SK-N-SH treated with all-trans-retinoic acid at 6 μM for 48 hours (cell line): Measurements from ENCODE around the gene RASSF4.

Experiments used
- ATAC-seq: fragments of 200-7000 bp; cut with Tn5 transposase; 3 replicates; pipeline ENCODE4 v1.9.1; 2020; ENCODE audit warnings: mild to moderate bottlenecking, moderate library complexity
- ARNTL ChIP-seq: fragments of 450-650 bp; formaldehyde crosslinking; IDR thresholded peaks from 2 replicates; pipeline ENCODE4 v1.5.0; 2020; ENCODE audit warnings: low read depth, mild to moderate bottlenecking, moderate library complexity, borderline replicate concordance
- BACH2 ChIP-seq: fragments of 250-450 bp; sonication (Bioruptor Pico); IDR thresholded peaks from 2 replicates; pipeline ENCODE4 v1.9.0; 2021; ENCODE audit warnings: mild to moderate bottlenecking, borderline replicate concordance
- CREB5 ChIP-seq: fragments of 250-450 bp; sonication (Bioruptor Pico); IDR thresholded peaks from 2 replicates; pipeline ENCODE4 v1.5.1; 2020; ENCODE audit warnings: low read depth, mild to moderate bottlenecking, moderate library complexity
- CSDC2 ChIP-seq: fragments of 250-450 bp; sonication (Bioruptor Pico); IDR thresholded peaks from 2 replicates; pipeline ENCODE4 v1.5.0; 2020; ENCODE audit warnings: mild to moderate bottlenecking, moderate library complexity
- ESRRG ChIP-seq: fragments of 250-450 bp; sonication (Bioruptor Pico); IDR thresholded peaks from 2 replicates; pipeline ENCODE4 v1.6.1; 2021; ENCODE audit warnings: mild to moderate bottlenecking
- GLIS3 ChIP-seq: fragments of 250-450 bp; sonication (Bioruptor Pico); IDR thresholded peaks from 2 replicates; pipeline ENCODE4 v1.5.0; 2020; ENCODE audit warnings: mild to moderate bottlenecking, moderate library complexity
- ISL1 ChIP-seq: fragments of 250-450 bp; sonication (Bioruptor Pico); IDR thresholded peaks from 2 replicates; pipeline ENCODE4 v2.1.2; 2022; ENCODE audit warnings: mild to moderate bottlenecking, moderate library complexity
- OSR1 ChIP-seq: fragments of 250-450 bp; sonication (Bioruptor Pico); IDR thresholded peaks from 2 replicates; pipeline ENCODE4 v1.8.0; 2022; ENCODE audit warnings: moderate library complexity, mild to moderate bottlenecking, inconsistent platforms
- PPARA ChIP-seq: fragments of 250-450 bp; sonication (Bioruptor Pico); IDR thresholded peaks from 2 replicates; pipeline ENCODE4 v1.5.0; 2020; ENCODE audit warnings: mild to moderate bottlenecking, borderline replicate concordance
- RARB ChIP-seq: fragments of 250-450 bp; sonication (Bioruptor Pico); IDR thresholded peaks from 2 replicates; pipeline ENCODE4 v1.8.0; 2021; ENCODE audit warnings: mild to moderate bottlenecking, moderate library complexity
- SNAI2 ChIP-seq: fragments of 250-450 bp; sonication (Bioruptor Pico); IDR thresholded peaks from 2 replicates; pipeline ENCODE4 v1.5.0; 2020; ENCODE audit warnings: mild to moderate bottlenecking, moderate library complexity
- TCF4 ChIP-seq: fragments of 250-450 bp; sonication (Bioruptor Pico); IDR thresholded peaks from 2 replicates; pipeline ENCODE4 v1.8.0; 2021; ENCODE audit warnings: mild to moderate bottlenecking, moderate library complexity, borderline replicate concordance
- TOX ChIP-seq: fragments of 250-450 bp; sonication (Bioruptor Pico); IDR thresholded peaks from 2 replicates; pipeline ENCODE4 v1.8.0; 2021; ENCODE audit warnings: mild to moderate bottlenecking, moderate library complexity, borderline replicate concordance
- ZC3H10 ChIP-seq: fragments of 250-450 bp; sonication (Bioruptor Pico); IDR thresholded peaks from 2 replicates; pipeline ENCODE4 v1.5.1; 2021; ENCODE audit warnings: mild to moderate bottlenecking, moderate library complexity
- ZFP3 ChIP-seq: fragments of 250-450 bp; sonication (Bioruptor Pico); IDR thresholded peaks from 2 replicates; pipeline ENCODE4 v1.5.0; 2020; ENCODE audit warnings: mild to moderate bottlenecking, moderate library complexity
- ZFP30 ChIP-seq: fragments of 450-650 bp; formaldehyde crosslinking; IDR thresholded peaks from 2 replicates; pipeline ENCODE4 v1.5.0; 2022; ENCODE audit warnings: mild to moderate bottlenecking, moderate library complexity
- ZNF565 ChIP-seq: fragments of 450-650 bp; formaldehyde crosslinking; conservative IDR thresholded peaks from 2 replicates; pipeline ENCODE4 v1.5.0; 2020; ENCODE audit warnings: low read depth, mild to moderate bottlenecking, moderate library complexity
- ZNF70 ChIP-seq: fragments of 450-650 bp; formaldehyde crosslinking; IDR thresholded peaks from 2 replicates; pipeline ENCODE4 v1.5.0; 2020; ENCODE audit warnings: mild to moderate bottlenecking, moderate library complexity
- ZNF8 ChIP-seq: fragments of 450-650 bp; formaldehyde crosslinking; IDR thresholded peaks from 2 replicates; pipeline ENCODE4 v1.5.0; 2020; ENCODE audit warnings: mild to moderate bottlenecking, moderate library complexity
- TF ChIP-seq, protein P1 (sequence below): fragments of 250-450 bp; sonication (Bioruptor Pico); IDR thresholded peaks from 2 replicates; pipeline ENCODE4 v1.5.0; 2020; ENCODE audit warnings: mild to moderate bottlenecking, moderate library complexity
- TF ChIP-seq, protein P2 (sequence below): fragments of 250-450 bp; sonication (Bioruptor Pico); IDR thresholded peaks from 2 replicates; pipeline ENCODE4 v1.8.0; 2021; ENCODE audit warnings: low read depth, mild to moderate bottlenecking, moderate library complexity, borderline replicate concordance

Gene RASSF4

GRCh38 chr10:44956717-44957706 lies 2.6 kb upstream of the RASSF4 start:
- ATAC-seq, result no peak
- TF ChIP-seq ZC3H10 (CRISPR knock-in tag) (no peak), ZNF70 (CRISPR knock-in tag) (no peak), TCF4 (CRISPR knock-in tag) (no peak)
- TF ChIP-seq, all 23 proteins: peak for 0

GRCh38 chr10:44958196-44958897 lies 1.3 kb upstream of the RASSF4 start:
- ATAC-seq, result no peak
- 0 out of 2 replicates have a peak, but pooled peaks have one; percentile 7 for TF ChIP-seq ISL1 (CRISPR knock-in tag)
- no peak for TF ChIP-seq BACH2 (CRISPR knock-in tag)
- no peak for TF ChIP-seq SNAI2 (CRISPR knock-in tag)

DNA sequence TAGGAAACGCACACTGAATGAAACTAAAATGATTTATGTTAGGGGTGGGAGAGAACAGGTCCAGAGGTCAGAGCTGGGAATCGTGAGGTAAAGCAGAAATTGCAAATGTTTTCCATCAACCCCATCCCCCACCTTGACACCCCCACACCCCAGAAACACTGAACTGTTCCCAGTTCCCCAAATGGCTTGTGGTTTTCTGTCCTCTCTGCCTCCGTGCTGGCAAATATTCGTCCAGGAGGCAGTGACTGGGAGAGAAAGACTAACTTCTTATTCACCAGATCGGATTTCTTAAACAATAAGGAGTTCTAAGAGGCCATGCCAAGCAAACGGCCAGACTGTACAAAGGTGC lies 730 bp upstream of the RASSF4 start:
- ATAC-seq, result no peak
- no peak for TF ChIP-seq ZC3H10 (CRISPR knock-in tag)
- TF ChIP-seq GLIS3 (CRISPR knock-in tag), result no peak
- no peak for TF ChIP-seq RARB (CRISPR knock-in tag)
- no peak for TF ChIP-seq OSR1 (CRISPR knock-in tag)
- TF ChIP-seq ZNF8 (CRISPR knock-in tag), result no peak
- TF ChIP-seq ESRRG, result no peak
- no peak for TF ChIP-seq ISL1 (CRISPR knock-in tag)
- TF ChIP-seq PPARA (CRISPR knock-in tag), result no peak
- TF ChIP-seq ARNTL, result no peak
- TF ChIP-seq ZFP3 (CRISPR knock-in tag), result no peak
- TF ChIP-seq, protein P1, sequence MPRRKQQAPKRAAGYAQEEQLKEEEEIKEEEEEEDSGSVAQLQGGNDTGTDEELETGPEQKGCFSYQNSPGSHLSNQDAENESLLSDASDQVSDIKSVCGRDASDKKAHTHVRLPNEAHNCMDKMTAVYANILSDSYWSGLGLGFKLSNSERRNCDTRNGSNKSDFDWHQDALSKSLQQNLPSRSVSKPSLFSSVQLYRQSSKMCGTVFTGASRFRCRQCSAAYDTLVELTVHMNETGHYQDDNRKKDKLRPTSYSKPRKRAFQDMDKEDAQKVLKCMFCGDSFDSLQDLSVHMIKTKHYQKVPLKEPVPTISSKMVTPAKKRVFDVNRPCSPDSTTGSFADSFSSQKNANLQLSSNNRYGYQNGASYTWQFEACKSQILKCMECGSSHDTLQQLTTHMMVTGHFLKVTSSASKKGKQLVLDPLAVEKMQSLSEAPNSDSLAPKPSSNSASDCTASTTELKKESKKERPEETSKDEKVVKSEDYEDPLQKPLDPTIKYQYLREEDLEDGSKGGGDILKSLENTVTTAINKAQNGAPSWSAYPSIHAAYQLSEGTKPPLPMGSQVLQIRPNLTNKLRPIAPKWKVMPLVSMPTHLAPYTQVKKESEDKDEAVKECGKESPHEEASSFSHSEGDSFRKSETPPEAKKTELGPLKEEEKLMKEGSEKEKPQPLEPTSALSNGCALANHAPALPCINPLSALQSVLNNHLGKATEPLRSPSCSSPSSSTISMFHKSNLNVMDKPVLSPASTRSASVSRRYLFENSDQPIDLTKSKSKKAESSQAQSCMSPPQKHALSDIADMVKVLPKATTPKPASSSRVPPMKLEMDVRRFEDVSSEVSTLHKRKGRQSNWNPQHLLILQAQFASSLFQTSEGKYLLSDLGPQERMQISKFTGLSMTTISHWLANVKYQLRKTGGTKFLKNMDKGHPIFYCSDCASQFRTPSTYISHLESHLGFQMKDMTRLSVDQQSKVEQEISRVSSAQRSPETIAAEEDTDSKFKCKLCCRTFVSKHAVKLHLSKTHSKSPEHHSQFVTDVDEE (CRISPR knock-in tag), result no peak
- TF ChIP-seq TOX (CRISPR knock-in tag), result no peak
- TF ChIP-seq, protein P2, sequence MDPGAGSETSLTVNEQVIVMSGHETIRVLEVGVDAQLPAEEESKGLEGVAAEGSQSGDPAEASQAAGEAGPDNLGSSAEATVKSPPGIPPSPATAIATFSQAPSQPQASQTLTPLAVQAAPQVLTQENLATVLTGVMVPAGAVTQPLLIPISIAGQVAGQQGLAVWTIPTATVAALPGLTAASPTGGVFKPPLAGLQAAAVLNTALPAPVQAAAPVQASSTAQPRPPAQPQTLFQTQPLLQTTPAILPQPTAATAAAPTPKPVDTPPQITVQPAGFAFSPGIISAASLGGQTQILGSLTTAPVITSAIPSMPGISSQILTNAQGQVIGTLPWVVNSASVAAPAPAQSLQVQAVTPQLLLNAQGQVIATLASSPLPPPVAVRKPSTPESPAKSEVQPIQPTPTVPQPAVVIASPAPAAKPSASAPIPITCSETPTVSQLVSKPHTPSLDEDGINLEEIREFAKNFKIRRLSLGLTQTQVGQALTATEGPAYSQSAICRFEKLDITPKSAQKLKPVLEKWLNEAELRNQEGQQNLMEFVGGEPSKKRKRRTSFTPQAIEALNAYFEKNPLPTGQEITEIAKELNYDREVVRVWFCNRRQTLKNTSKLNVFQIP (CRISPR knock-in tag), result no peak
- TF ChIP-seq ZNF565 (CRISPR knock-in tag), result no peak

DNA sequence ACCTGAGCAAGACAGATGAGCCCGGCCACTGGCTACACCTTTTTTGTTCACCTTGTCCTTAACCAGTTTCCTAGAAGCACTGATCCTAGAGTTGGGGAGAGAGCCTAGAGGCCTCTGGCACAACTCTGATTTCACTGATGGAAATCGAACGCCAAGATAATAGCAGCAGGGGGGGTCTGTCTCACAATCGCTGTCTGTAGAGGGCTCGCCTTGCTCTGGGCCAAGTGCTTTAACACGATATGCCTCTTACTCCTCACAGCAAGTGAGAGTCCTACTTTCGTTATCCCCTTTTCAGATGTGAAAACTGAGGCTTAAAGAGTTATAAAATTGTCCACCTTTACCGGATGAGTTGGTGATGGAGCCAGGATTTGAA lies 472 bp downstream of the RASSF4 start:
- TF ChIP-seq ZFP30 (no peak), ESRRG (no peak), CSDC2 (CRISPR knock-in tag) (no peak), CREB5 (CRISPR knock-in tag) (no peak), GLIS3 (CRISPR knock-in tag) (no peak), ZNF565 (CRISPR knock-in tag) (no peak), TOX (CRISPR knock-in tag) (no peak), PPARA (CRISPR knock-in tag) (no peak), RARB (CRISPR knock-in tag) (no peak), TCF4 (CRISPR knock-in tag) (no peak), ZNF8 (CRISPR knock-in tag) (no peak), ZNF70 (CRISPR knock-in tag) (no peak), OSR1 (CRISPR knock-in tag) (no peak), ISL1 (CRISPR knock-in tag) (no peak), ZC3H10 (CRISPR knock-in tag) (no peak), SNAI2 (CRISPR knock-in tag) (no peak), ZFP3 (CRISPR knock-in tag) (no peak)
- TF ChIP-seq, all 23 proteins: peak for 0
- peak; percentile 3 for ATAC-seq
